Ishikawa (cell line): Measurements from ENCODE around the gene RNPEP.

Source experiments
- CEBPB ChIP-seq: IDR thresholded peaks from 2 replicates; pipeline ENCODE4 v1.6.1; 2012
- CREB1 ChIP-seq: IDR thresholded peaks from 2 replicates; pipeline ENCODE4 v1.6.1; 2012; ENCODE audit warnings: low read depth
- EGR1 ChIP-seq: IDR thresholded peaks from 2 replicates; pipeline ENCODE4 v1.6.1; 2012
- EP300 ChIP-seq: IDR thresholded peaks from 2 replicates; pipeline ENCODE4 v1.6.1; 2012; ENCODE audit warnings: borderline replicate concordance
- FOXM1 ChIP-seq: IDR thresholded peaks from 2 replicates; pipeline ENCODE4 v1.6.1; 2012; ENCODE audit warnings: low read depth, borderline replicate concordance
- NFIC ChIP-seq: IDR thresholded peaks from 2 replicates; pipeline ENCODE4 v1.6.1; 2012
- RAD21 ChIP-seq: IDR thresholded peaks from 2 replicates; pipeline ENCODE4 v1.6.1; 2012; ENCODE audit warnings: low read depth
- TAF1 ChIP-seq: IDR thresholded peaks from 2 replicates; pipeline ENCODE4 v1.6.1; 2012; ENCODE audit warnings: low read depth, mild to moderate bottlenecking
- TCF12 ChIP-seq: IDR thresholded peaks from 2 replicates; pipeline ENCODE4 v1.6.1; 2012; ENCODE audit warnings: low read depth
- TEAD4 ChIP-seq: IDR thresholded peaks from 2 replicates; pipeline ENCODE4 v1.6.1; 2012
- YY1 ChIP-seq: IDR thresholded peaks from 2 replicates; pipeline ENCODE4 v1.6.1; 2012; ENCODE audit warnings: low read depth
- ZBTB7A ChIP-seq: IDR thresholded peaks from 2 replicates; pipeline ENCODE4 v1.6.1; 2012; ENCODE audit warnings: low read depth
- TF ChIP-seq, protein P1 (sequence below): IDR thresholded peaks from 2 replicates; pipeline ENCODE4 v1.6.1; 2012; ENCODE audit warnings: low read depth, mild to moderate bottlenecking
- TF ChIP-seq, protein P2 (sequence below): IDR thresholded peaks from 2 replicates; pipeline ENCODE4 v1.6.1; 2012
- TF ChIP-seq, protein P3 (sequence below): IDR thresholded peaks from 2 replicates; pipeline ENCODE4 v1.6.1; 2012

Gene RNPEP

DNA sequence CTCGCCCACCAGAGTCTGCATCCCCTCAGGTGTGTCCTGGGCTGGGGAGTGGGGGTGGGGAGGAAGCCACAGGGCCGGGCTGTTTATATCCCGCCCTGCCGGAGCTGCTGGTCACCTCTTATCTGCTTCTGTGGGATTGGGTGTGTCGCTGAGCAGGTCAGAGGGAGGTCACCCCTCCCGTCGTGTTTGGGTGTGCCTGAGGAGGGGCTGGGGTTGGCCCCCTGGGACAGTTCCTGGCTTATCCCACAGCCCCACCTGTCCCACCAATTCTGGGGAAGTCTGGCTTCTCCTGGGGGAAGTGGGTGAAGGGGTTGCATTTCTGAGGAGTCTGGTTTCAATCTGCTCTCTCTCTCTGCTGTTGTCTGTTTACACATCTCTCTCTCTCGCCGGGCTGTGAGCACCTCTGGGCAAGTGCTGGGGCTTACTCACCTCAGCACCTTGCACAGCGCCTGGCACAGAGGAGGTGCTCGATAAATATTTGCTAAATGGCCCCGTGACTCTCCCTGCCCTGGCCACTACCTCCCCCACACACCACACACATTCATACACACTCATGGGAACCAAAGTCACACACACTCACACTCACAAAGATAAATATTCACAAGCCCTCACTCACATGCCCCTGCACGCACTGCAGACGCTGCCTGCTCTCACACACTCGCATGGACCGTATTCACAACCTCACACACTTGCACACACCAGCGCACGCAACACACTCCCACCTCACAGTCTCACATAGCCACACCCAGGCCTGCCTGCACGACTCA, 36.2 kb downstream of the RNPEP start:
- TF ChIP-seq EGR1 (no peak), YY1 (no peak), FOXM1 (no peak), RAD21 (no peak), ZBTB7A (no peak), NFIC (0 out of 2 replicates have a peak, but pooled peaks have one; percentile 3), CREB1 (no peak), CEBPB (no peak), TCF12 (peak; percentile 21; the same call in 1 of the 2 replicates), EP300 (no peak), TAF1 (no peak)
- TF ChIP-seq, protein P1, sequence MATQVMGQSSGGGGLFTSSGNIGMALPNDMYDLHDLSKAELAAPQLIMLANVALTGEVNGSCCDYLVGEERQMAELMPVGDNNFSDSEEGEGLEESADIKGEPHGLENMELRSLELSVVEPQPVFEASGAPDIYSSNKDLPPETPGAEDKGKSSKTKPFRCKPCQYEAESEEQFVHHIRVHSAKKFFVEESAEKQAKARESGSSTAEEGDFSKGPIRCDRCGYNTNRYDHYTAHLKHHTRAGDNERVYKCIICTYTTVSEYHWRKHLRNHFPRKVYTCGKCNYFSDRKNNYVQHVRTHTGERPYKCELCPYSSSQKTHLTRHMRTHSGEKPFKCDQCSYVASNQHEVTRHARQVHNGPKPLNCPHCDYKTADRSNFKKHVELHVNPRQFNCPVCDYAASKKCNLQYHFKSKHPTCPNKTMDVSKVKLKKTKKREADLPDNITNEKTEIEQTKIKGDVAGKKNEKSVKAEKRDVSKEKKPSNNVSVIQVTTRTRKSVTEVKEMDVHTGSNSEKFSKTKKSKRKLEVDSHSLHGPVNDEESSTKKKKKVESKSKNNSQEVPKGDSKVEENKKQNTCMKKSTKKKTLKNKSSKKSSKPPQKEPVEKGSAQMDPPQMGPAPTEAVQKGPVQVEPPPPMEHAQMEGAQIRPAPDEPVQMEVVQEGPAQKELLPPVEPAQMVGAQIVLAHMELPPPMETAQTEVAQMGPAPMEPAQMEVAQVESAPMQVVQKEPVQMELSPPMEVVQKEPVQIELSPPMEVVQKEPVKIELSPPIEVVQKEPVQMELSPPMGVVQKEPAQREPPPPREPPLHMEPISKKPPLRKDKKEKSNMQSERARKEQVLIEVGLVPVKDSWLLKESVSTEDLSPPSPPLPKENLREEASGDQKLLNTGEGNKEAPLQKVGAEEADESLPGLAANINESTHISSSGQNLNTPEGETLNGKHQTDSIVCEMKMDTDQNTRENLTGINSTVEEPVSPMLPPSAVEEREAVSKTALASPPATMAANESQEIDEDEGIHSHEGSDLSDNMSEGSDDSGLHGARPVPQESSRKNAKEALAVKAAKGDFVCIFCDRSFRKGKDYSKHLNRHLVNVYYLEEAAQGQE = no peak
- TF ChIP-seq, protein P2, sequence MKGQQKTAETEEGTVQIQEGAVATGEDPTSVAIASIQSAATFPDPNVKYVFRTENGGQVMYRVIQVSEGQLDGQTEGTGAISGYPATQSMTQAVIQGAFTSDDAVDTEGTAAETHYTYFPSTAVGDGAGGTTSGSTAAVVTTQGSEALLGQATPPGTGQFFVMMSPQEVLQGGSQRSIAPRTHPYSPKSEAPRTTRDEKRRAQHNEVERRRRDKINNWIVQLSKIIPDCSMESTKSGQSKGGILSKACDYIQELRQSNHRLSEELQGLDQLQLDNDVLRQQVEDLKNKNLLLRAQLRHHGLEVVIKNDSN = no peak
- TF ChIP-seq, protein P3, sequence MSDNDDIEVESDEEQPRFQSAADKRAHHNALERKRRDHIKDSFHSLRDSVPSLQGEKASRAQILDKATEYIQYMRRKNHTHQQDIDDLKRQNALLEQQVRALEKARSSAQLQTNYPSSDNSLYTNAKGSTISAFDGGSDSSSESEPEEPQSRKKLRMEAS = no peak

DNA sequence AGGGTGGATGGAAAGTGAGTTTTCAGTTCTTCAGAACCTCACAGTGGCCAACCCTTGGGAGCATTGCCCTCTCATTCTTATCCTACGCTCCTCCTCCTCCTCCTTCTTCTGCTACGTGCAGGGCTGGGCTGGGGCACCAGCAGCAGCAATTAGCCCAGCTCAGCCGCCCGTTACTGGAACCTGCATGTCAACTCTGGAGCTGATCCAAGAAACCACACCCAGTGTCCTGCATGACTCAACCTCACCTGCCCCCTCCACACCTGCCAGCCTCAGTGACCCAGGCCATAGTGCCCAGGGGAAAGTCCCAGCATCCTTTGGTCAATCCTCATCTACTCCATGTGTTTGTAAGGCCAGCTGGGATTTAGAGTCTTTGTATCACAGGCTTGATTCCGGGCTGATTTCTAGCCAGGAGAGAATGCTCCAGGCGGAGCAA, 40.6 kb downstream of the RNPEP start:
- peak; percentile 43; the same call in 1 of the 2 replicates for TF ChIP-seq CEBPB
- peak; percentile 48; the same call in 1 of the 2 replicates for TF ChIP-seq TEAD4
- peak; percentile 85 for TF ChIP-seq EP300
- TF ChIP-seq FOXM1 = peak; percentile 73; the same call in 1 of the 2 replicates
- TF ChIP-seq, protein P1 = no peak
- no peak for TF ChIP-seq ZBTB7A
- no peak for TF ChIP-seq CREB1
- TF ChIP-seq, protein P3 = peak; percentile 55; the same call in 1 of the 2 replicates
- no peak for TF ChIP-seq TAF1
- TF ChIP-seq, protein P2 = 0 out of 2 replicates have a peak, but pooled peaks have one; percentile 23
- TF ChIP-seq EGR1 = no peak
- TF ChIP-seq NFIC = peak; percentile 95
- TF ChIP-seq TCF12 = peak; percentile 92
- TF ChIP-seq RAD21 = peak; percentile 15; the same call in 1 of the 2 replicates
- TF ChIP-seq YY1 = peak; percentile 59; the same call in 1 of the 2 replicates

DNA sequence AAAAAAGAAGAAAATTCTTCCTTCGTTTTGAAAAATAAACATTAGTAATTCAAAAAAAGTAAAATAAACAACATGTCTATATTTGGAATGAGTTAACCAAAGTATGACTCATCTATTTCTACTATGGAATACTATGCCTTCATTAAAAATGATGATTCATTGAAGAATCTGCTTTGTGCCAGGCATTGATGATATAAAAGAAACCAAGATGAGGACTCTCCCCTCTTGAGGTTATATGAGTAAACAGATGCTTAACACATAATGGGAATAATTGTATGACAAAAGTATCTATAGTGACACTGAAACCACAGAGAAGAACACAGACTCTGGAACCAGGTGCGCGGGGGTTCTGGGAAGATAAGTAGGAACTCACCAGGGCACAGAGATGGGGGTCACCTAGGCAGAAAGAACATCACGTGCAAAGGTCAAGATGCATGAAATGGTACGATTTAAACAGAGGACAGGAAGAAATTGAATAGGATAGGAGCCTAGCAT, 46.8 kb downstream of the RNPEP start:
- TF ChIP-seq, protein P3 = no peak
- no peak for TF ChIP-seq NFIC
- TF ChIP-seq EP300 = no peak
- TF ChIP-seq EGR1 = no peak
- no peak for TF ChIP-seq TEAD4
- TF ChIP-seq YY1 = no peak
- no peak for TF ChIP-seq RAD21
- TF ChIP-seq TCF12 = no peak
- no peak for TF ChIP-seq TAF1
- TF ChIP-seq FOXM1 = no peak
- no peak for TF ChIP-seq CEBPB

DNA sequence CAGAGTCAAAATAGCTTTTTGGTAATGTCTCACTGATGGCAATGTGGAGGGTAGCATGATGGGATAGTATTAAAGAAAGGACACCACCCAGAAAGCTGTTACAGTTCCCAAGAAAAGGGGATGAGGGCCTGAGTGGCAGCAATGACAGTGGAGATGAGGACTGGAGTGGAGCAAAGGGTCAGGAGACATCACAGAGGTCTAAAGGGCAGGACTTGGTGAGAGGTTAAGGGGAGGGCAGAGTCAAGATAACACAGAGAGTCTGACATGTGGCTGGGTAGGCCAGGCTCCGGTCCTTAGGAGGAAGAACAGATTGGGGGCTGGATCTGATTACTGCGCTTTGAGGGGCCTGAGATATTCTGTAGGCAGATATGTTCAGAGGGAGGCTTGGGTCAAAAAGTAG, 47.3 kb downstream of the RNPEP start:
- no peak for TF ChIP-seq ZBTB7A
- TF ChIP-seq FOXM1 = no peak
- TF ChIP-seq, protein P2 = no peak
- TF ChIP-seq EGR1 = no peak
- TF ChIP-seq NFIC = no peak
- no peak for TF ChIP-seq RAD21
- TF ChIP-seq CREB1 = no peak
- TF ChIP-seq EP300 = no peak
- TF ChIP-seq, protein P1 = no peak
- TF ChIP-seq TCF12 = no peak
- TF ChIP-seq TEAD4 = no peak
- TF ChIP-seq, protein P3 = no peak
- no peak for TF ChIP-seq TAF1
- no peak for TF ChIP-seq YY1
